PC-9 (cell line): ENCODE measurements around the gene SUPT20H.

Experiments used
- CTCF ChIP-seq: fragments of 200-600 bp; sonication (generic); conservative IDR thresholded peaks from 2 replicates; pipeline ENCODE4 v1.6.1; 2017; ENCODE audit warnings: mixed run types, antibody characterized with exemption, mild to moderate bottlenecking, moderate library complexity
- EZH2 ChIP-seq: fragments of 200-600 bp; sonication (generic); IDR thresholded peaks from 2 replicates; pipeline ENCODE4 v1.8.0; 2017; ENCODE audit warnings: antibody characterized with exemption, low read depth

GRCh38 chr13:37107868-37108267 lies 48.4 kb upstream of the SUPT20H start:
- TF ChIP-seq CTCF (no peak), EZH2 (no peak)
